Measurements from ENCODE around the gene SGPP2. TPM values are rescaled to one million over a fixed set of nuclear protein-coding genes. Genes with fewer than 3 reads are reported as not detected.

Gene SGPP2
- total RNA-seq, 1 experiment from 2014 or later = not detected

GRCh38 chr2:222545823-222546795 lies 121.8 kb downstream of the SGPP2 start:
- in situ Hi-C loops (cut with HindIII; ENCODE audit: low pct_unique_long_range_greater_than_20kb, low sequenced_read_pairs) = no loop called here
- DNase-seq (ENCODE audit: low read depth, low spot score) = no peak

- DNase-seq (ENCODE audit: low read depth, low spot score) = no peak
- in situ Hi-C loops (cut with HindIII; ENCODE audit: low pct_unique_long_range_greater_than_20kb, low sequenced_read_pairs) = no loop called here
These were observed 122.7 kb downstream of the SGPP2 start for GRCh38 chr2:222547083-222547482.

GRCh38 chr2:222548992-222549391 lies 124.6 kb downstream of the SGPP2 start:
- in situ Hi-C loops (cut with HindIII; ENCODE audit: low pct_unique_long_range_greater_than_20kb, low sequenced_read_pairs) = no loop called here

GRCh38 chr2:222554517-222554916 lies 130.2 kb downstream of the SGPP2 start:
- no peak for DNase-seq (ENCODE audit: low read depth, low spot score)
- in situ Hi-C loops (cut with HindIII; ENCODE audit: low pct_unique_long_range_greater_than_20kb, low sequenced_read_pairs) = loop anchor here (25.0 kb wide), 1 partner anchor 517 kb away; no protein-coding TSS in a partner anchor

More at GRCh38 chr2:222548992-222549391, 124.6 kb downstream of the SGPP2 start:
- no peak for DNase-seq (ENCODE audit: low read depth, low spot score)

GRCh38 chr2:222561151-222561550 lies 136.8 kb downstream of the SGPP2 start:
- DNase-seq (ENCODE audit: low read depth, low spot score) = no peak
- in situ Hi-C loops (cut with HindIII; ENCODE audit: low pct_unique_long_range_greater_than_20kb, low sequenced_read_pairs) = loop anchor here (25.0 kb wide), 1 partner anchor 524 kb away; no protein-coding TSS in a partner anchor

DNA sequence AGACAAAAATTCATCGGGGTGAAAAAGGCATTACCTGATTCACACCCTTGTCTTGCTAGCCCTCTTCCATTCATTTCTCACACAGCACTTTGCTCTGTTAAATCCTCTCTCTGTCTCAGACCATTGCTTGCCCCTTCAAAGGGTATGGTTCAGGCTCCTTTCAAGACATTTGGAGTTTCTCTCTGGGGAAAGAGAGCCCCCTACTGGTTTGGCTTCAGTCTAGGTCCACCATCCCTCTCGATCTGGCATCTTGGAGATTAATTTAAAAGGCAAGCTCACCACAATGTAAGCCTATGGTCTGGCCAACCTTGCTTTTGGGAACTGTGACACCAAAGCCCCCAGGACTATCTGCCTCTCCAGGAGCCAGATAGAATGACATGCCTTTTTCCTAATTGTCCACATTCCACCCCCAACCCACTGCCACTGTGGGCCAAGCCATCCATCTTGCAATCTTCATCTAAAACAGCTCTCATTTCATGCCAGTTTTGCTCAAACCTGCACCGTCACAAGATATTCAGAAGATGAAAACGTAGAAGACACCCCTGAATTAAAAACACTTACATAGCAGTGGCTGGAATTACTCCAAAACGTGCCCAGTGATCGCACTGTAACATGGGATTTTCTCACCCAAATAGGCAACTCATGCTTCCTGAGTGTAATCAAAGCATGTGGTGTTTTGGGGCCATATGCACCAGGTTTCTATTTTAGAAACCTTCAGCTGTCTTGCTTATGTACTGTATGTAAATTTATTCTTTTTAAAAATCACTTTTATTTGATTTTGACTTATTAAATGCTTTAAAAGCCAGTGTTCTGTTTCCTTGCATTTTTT lies 137.7 kb downstream of the SGPP2 start:
- DNase-seq (ENCODE audit: low read depth, low spot score) = peak; percentile 85
- in situ Hi-C loops (cut with HindIII; ENCODE audit: low pct_unique_long_range_greater_than_20kb, low sequenced_read_pairs) = loop anchor here (25.0 kb wide), 1 partner anchor 525 kb away; no protein-coding TSS in a partner anchor

DNA sequence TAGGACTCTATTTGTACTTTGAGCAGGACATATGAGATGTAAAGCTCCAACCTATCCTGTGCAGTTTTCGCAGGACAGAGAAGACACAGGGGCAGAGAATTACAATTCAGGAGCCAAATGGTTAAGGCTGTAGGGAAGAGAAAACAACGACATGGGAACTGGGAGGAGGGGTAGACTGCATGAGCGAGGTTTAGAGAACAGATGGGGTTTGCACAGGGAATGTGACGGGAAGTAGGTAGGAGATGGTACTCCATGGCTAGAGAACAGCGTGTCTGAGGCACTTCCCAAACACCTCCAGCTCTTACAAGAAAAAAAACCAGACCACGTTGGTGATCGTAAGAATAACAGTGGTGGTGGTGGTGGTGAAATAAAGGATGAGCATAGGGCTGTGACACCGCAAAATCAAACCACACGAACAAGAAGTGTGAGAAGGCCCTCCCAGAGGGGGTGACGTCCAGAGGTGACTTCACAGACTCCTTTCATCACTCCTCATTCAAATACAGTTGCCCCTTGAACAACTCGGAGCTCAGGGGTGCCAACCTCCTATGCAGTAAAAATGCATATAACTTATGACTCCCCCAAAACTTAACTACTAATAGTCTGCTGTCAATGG lies 138.9 kb downstream of the SGPP2 start:
- DNase-seq (ENCODE audit: low read depth, low spot score) = no peak
- in situ Hi-C loops (cut with HindIII; ENCODE audit: low pct_unique_long_range_greater_than_20kb, low sequenced_read_pairs) = loop anchor here (25.0 kb wide), 1 partner anchor 526 kb away; no protein-coding TSS in a partner anchor

DNA sequence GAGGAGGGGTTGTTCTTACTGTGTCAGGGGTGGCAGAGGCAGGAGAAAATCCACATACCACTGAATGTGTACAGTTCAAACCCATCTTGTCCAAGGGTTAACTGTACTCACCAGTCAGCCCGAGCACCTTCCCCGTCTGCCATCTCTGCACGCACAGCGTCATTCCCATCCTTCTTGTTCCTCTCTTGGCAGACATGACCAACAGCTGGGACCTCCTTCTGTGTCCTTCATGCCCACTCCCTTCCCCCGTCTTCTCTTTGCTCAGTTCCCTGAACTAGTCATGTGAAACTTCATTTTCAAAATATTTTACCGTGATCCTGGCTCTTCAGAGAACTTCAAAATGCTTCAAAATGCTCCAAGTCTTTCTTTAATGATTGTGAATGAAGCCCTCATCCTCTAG lies 139.6 kb downstream of the SGPP2 start:
- DNase-seq (ENCODE audit: low read depth, low spot score) = no peak
- in situ Hi-C loops (cut with HindIII; ENCODE audit: low pct_unique_long_range_greater_than_20kb, low sequenced_read_pairs) = loop anchor here (25.0 kb wide), 1 partner anchor 527 kb away; no protein-coding TSS in a partner anchor

DNA sequence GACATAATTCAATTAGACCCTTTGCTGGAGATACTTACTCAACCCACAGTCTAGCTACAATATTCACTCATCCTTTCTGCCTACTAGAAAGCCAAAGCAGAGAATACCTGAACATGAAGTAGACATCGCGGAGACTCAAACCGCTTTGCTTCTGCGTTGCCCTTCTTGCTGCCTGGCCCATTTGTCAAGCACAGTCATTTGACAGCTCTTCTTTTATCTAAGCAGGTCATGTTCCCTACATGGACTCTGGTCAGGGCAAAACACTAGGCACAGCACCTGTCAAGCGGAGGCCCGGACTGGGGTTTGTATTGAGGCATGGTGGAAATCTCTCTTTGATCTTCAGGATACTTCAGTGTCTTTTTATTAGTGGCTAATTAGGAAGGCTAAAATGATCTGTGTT lies 141.9 kb downstream of the SGPP2 start:
- no peak for DNase-seq (ENCODE audit: low read depth, low spot score)
- in situ Hi-C loops (cut with HindIII; ENCODE audit: low pct_unique_long_range_greater_than_20kb, low sequenced_read_pairs) = loop anchor here (25.0 kb wide), 1 partner anchor 529 kb away; no protein-coding TSS in a partner anchor

GRCh38 chr2:222568865-222569264 lies 144.5 kb downstream of the SGPP2 start:
- no peak for DNase-seq (ENCODE audit: low read depth, low spot score)
- in situ Hi-C loops (cut with HindIII; ENCODE audit: low pct_unique_long_range_greater_than_20kb, low sequenced_read_pairs) = loop anchor here (25.0 kb wide), 1 partner anchor 532 kb away; no protein-coding TSS in a partner anchor

GRCh38 chr2:222569826-222570225 lies 145.5 kb downstream of the SGPP2 start:
- DNase-seq (ENCODE audit: low read depth, low spot score) = no peak
- in situ Hi-C loops (cut with HindIII; ENCODE audit: low pct_unique_long_range_greater_than_20kb, low sequenced_read_pairs) = loop anchor here (25.0 kb wide), 1 partner anchor 533 kb away; no protein-coding TSS in a partner anchor

DNA sequence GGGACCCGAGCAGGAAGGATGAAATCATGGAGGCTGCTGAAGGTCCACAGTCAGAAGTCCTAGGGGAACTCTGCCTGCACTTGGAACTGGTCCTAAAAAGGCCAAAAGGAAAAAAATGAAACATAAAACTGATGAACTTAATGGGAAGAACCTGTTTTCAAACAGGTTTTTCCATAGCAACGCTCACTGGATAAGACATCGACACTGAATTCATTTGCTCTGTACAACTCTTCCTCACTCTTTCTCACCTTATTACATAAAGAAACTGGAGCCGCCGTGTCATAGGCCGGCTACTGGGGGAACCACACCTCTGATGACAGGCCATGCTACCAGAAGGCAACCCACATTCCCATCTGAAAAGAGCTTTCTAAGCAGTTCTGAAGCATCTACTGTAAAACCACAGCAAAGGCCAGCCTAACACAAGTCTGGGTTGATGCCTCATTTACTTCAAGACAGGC lies 147.9 kb downstream of the SGPP2 start:
- in situ Hi-C loops (cut with HindIII; ENCODE audit: low pct_unique_long_range_greater_than_20kb, low sequenced_read_pairs) = loop anchor here (25.0 kb wide), 1 partner anchor 535 kb away; no protein-coding TSS in a partner anchor
- DNase-seq (ENCODE audit: low read depth, low spot score) = no peak

GRCh38 chr2:222572751-222573174 lies 148.4 kb downstream of the SGPP2 start:
- DNase-seq (ENCODE audit: low read depth, low spot score) = no peak
- in situ Hi-C loops (cut with HindIII; ENCODE audit: low pct_unique_long_range_greater_than_20kb, low sequenced_read_pairs) = loop anchor here (25.0 kb wide), 1 partner anchor 535 kb away; no protein-coding TSS in a partner anchor

GRCh38 chr2:222575618-222576017 lies 151.3 kb downstream of the SGPP2 start:
- DNase-seq (ENCODE audit: low read depth, low spot score) = no peak
- in situ Hi-C loops (cut with HindIII; ENCODE audit: low pct_unique_long_range_greater_than_20kb, low sequenced_read_pairs) = no loop called here

GRCh38 chr2:222576171-222577081 lies 152.1 kb downstream of the SGPP2 start:
- in situ Hi-C loops (cut with HindIII; ENCODE audit: low pct_unique_long_range_greater_than_20kb, low sequenced_read_pairs) = no loop called here
- DNase-seq (ENCODE audit: low read depth, low spot score) = no peak

DNA sequence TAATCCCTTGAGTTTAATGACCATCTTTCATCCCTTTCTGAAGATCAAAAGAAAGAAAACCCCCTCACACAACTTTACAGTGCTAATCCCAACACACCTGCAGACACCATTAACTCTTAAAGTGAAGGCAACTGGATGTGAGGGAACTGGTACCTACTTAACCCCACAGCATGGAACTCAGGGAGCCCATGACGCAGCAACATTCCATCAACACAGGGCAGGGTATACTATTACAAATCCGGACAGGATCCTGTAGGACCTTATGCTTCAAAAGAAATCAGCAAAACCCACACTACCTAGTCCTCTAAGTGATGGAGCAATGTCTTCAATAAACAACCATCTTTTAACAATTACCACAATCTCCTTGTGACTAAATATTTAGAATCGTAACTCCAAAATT lies 153.0 kb downstream of the SGPP2 start:
- in situ Hi-C loops (cut with HindIII; ENCODE audit: low pct_unique_long_range_greater_than_20kb, low sequenced_read_pairs) = no loop called here
- no peak for DNase-seq (ENCODE audit: low read depth, low spot score)

All from SK-MEL-5 (cell line).